Subcutaneous adipose tissue (tissue), 4 donors: ENCODE measurements around the gene ATPAF2. TPM values are rescaled to one million over a fixed set of nuclear protein-coding genes. Genes with fewer than 3 reads are reported as not detected.

Experiments
- total RNA-seq, 4 donors: library from RNA; depleted of rRNA; stranded (reverse); fragments of >200 nt; gene quantifications; one replicate each; pipeline ENCODE4 v1.1.0, GENCODE V29; 2016
- TF ChIP-seq, protein P1 (sequence below): fragments of 450-650 bp; IDR thresholded peaks from one replicate; pipeline ENCODE4 v1.5.1; 2016; ENCODE audit warnings: low read depth, mild to moderate bottlenecking, control low read depth, antibody characterized with exemption, moderate library complexity

ATPAF2 gene
- total RNA-seq, 4 donors from 2014 or later = 10.1 to 18.3 (median 11.5) TPM

DNA sequence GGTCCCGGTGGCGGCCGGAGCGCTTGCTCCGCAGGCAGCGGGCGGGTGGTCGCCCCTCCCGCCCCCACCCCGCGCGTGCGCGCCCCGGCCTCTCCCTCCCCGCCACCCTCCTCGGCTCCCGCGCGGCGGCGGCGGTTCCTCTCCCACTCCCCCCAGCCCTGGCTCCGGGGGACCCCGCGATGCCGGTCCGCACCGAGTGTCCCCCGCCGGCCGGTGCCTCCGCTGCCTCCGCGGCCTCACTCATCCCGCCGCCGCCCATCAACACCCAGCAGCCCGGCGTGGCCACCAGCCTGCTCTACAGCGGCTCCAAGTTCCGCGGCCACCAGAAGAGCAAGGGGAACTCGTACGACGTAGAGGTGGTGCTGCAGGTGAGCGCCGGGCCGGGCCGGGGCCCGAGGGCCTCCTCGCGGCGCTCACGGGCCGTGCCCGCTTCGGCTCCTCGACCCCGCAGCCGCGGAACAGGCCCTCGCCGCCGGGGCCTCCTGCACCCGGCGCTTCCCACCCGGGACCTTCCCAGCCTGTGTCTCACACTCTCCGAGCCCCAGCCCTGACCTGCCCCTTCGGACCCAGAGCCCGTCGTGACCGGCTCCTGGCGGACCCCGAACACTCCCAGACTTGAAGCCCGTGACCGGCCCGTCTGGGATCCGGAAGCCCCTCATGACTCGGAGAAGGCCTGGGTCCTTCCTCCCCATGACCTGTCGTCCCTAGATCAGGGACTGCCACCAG is 730 bp upstream of the ATPAF2 start:
- TF ChIP-seq, protein P1, sequence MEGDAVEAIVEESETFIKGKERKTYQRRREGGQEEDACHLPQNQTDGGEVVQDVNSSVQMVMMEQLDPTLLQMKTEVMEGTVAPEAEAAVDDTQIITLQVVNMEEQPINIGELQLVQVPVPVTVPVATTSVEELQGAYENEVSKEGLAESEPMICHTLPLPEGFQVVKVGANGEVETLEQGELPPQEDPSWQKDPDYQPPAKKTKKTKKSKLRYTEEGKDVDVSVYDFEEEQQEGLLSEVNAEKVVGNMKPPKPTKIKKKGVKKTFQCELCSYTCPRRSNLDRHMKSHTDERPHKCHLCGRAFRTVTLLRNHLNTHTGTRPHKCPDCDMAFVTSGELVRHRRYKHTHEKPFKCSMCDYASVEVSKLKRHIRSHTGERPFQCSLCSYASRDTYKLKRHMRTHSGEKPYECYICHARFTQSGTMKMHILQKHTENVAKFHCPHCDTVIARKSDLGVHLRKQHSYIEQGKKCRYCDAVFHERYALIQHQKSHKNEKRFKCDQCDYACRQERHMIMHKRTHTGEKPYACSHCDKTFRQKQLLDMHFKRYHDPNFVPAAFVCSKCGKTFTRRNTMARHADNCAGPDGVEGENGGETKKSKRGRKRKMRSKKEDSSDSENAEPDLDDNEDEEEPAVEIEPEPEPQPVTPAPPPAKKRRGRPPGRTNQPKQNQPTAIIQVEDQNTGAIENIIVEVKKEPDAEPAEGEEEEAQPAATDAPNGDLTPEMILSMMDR = no peak

DNA sequence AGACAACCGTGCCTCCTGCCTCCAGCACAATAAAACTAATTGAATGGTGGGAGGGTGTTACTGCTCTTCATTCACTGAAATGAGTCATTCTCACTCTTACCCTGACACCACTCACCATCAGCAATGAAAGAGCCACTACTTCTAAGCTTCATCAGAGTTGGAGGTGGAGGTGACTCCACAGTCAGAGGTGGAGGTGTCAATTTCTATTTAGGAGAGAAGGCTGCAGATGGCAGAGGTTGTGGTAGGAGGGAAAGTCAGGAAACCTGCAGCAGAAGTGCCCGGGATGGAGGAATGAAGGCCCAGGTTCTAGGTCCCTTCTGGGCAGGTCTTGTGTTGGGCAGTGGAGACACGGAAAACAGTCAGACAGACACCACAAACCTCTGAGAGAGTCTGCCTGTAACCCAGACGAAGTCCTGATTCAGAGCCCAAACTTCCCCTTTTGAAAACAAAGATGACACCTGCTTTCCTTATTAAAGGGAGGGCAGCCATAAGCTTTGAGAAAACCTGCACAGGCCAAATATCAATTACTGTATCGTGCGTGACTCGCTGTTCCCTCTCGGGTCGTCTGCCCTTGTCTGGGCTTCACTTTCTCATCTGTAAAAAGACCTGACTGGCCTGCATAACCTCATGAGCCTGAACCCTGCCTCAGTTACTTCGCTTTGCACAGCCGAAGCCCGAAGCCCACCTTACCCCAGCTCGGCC is 668 bp downstream of the ATPAF2 start:
- TF ChIP-seq, protein P1 = no peak

DNA sequence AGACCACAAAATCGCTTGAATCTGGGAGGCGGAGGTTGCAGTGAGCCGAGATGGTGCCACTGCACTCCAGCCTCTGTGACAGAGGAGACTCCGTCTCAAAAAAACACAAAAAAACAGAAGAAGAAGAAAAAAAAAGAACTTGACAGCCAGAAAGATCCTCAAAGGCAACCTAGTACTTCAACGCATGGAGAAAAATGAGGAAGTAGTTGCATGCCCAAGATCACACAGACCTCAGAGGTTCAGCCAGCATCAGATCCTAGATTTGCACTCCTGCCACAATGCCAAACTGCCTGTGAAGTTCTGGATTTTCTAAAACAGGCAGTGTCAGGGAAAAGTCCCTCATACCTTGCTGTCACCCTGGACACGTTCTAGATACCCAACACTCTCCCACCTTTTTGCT is 1.5 kb downstream of the ATPAF2 start:
- TF ChIP-seq, protein P1 = no peak

DNA sequence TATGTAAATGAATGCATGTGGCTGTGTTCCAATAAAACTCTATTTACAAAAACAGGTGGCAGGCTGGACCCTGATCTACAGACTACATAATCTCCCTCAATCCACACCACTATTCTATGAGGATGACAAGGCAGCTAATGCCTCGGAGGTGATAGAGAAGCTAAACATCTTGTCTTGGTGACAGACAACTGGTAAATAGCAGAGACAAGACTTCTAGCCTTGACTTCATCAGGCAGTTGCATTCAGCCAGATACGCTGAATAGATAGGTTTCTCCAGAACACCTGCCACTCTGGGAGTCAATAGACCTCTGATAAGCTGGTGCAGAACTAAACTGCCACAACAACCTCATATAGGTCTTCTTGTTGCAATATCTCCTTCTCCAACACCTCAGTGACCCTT is 3.3 kb downstream of the ATPAF2 start:
- TF ChIP-seq, protein P1 = no peak

DNA sequence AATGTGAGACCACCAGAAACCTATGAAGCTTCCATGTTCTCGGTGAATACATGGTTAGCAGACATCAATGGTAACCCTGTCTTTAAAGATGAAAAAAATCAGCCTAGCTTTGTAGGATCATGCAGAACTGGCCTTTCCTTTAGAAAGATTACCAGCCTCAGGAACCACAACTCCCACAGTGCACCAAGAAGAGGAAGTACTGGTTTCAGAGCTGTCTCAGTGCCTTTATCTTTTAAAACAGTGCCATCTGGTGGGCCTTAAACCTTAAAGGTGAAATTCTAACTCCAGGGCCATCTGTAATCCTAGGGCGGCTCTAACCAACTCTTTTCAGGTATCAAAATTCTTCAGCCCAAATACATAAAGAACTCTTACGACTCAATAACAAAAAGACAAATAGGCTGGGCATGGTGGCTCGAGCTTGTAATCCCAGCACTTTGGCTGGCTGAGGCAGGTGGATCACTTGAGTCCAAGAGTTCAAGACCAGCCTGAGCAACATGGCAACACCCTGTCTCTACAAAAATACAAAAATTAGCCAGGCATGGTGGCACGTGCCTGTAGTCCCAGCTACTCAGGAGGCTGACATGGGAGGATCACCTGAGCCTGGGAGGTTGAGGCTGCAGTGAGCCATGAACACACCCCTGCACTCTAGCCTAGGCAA is 5.4 kb downstream of the ATPAF2 start:
- TF ChIP-seq, protein P1 = no peak

DNA sequence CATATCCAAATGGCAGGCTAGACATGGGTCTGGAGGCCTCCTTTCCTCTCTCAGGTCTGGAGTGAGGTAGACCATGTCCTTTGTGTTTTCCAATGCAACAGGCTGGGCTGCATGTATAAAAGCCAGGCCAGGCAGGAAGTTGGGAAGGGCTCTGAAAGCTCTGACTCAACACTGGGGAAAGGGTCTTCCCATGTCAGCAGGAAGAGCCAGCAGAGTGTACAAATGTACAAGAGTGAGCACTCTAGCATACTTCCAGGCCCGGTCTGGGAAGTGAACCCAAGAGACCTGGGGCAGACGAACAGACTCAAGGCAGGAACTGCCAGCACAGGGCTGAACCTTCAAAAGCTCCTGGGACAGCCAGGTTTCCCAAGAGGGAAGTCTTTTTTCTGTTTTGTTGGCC is 7.0 kb downstream of the ATPAF2 start:
- TF ChIP-seq, protein P1 = no peak

DNA sequence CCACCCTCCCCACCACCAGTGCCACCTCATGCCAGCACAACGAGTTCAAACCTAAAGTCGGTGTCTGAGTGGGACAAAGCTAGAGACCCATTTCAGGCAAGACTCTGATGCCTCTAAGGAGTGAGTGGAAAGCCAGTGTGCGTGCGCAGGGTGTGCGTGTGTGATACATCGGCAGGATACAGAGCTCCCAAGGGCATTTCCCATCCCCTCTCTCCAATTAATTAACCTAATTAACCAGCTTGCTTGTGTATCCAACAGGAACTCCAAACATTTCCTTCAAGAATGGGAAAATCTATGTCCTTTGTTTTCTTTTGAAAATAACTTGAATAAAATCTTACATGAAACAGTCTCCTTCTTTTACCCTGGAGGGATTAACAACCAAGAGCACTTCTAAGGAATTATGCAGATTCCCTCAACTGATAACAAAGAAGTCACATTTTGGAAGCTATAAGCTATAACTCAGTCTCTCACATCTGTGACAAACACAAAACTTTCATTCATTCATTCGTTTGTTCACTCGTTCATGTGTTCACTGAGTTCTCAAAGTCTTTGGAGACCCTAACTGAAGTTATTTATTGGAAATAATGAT is 9.9 kb downstream of the ATPAF2 start:
- TF ChIP-seq, protein P1 = no peak
